Adrenal gland (tissue), 5 donors: ENCODE data around the gene MTUS2.

Experiments
- POLR2A ChIP-seq, 2 donors: fragments of 450-650 bp; IDR thresholded peaks; one replicate each; pipeline ENCODE4 v1.6.1; 2017; ENCODE audit warnings: antibody characterized with exemption in 2 of 2, mild to moderate bottlenecking in 2 of 2, moderate library complexity in 1 of 2
- TF ChIP-seq, protein P1 (sequence below), 6 experiments: fragments of 450-650 bp in 4 of 6; fragments of 200-600 bp in 2 of 6; sonication (generic) in 1 of 6; IDR thresholded peaks; 1 replicate in 5 of 6; 2 replicates in 1 of 6; pipeline versions ENCODE4 v1.5.1 to v1.8.0; 2016 to 2021; ENCODE audit warnings: antibody characterized with exemption in 6 of 6, mild to moderate bottlenecking in 2 of 6, moderate library complexity in 1 of 6
- donor health status: DM: no; HTN: no; CAD: no.

- TF ChIP-seq, protein P1, sequence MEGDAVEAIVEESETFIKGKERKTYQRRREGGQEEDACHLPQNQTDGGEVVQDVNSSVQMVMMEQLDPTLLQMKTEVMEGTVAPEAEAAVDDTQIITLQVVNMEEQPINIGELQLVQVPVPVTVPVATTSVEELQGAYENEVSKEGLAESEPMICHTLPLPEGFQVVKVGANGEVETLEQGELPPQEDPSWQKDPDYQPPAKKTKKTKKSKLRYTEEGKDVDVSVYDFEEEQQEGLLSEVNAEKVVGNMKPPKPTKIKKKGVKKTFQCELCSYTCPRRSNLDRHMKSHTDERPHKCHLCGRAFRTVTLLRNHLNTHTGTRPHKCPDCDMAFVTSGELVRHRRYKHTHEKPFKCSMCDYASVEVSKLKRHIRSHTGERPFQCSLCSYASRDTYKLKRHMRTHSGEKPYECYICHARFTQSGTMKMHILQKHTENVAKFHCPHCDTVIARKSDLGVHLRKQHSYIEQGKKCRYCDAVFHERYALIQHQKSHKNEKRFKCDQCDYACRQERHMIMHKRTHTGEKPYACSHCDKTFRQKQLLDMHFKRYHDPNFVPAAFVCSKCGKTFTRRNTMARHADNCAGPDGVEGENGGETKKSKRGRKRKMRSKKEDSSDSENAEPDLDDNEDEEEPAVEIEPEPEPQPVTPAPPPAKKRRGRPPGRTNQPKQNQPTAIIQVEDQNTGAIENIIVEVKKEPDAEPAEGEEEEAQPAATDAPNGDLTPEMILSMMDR (IDR thresholded peaks at IDR 0.05) = no peak
- TF ChIP-seq POLR2A (IDR thresholded peaks at IDR 0.05) = no peak
These were observed 435.4 kb downstream of the MTUS2 start for GRCh38 chr13:29255567-29255966.
